Bone marrow (tissue), 2 donors: ENCODE measurements around the gene GOLGA6L10.
"Not testable (repeated sequence)": the region's sequence is repeated elsewhere in the genome, so short reads cannot be mapped to it uniquely, and the experiment has no call there.

ENCODE experiments used
- DNase-seq, 2 donors: peaks; one replicate each; lab custom pipeline; 2025; lab: John Stamatoyannopoulos, UW

The GOLGA6L10 gene

GRCh38 chr15:82318281-82318680 is 31.0 kb downstream of the GOLGA6L10 start:
- not testable (repeated sequence) for DNase-seq

- not testable (repeated sequence) for DNase-seq
These were observed 31.8 kb downstream of the GOLGA6L10 start for GRCh38 chr15:82317516-82317915.

GRCh38 chr15:82317091-82317489 is 32.2 kb downstream of the GOLGA6L10 start:
- no peak for DNase-seq

GRCh38 chr15:82316247-82317090 is 32.8 kb downstream of the GOLGA6L10 start:
- not testable (repeated sequence) for DNase-seq

- no peak for DNase-seq
These were observed 33.6 kb downstream of the GOLGA6L10 start for GRCh38 chr15:82315519-82316246.

GRCh38 chr15:82314769-82315518 is 34.3 kb downstream of the GOLGA6L10 start:
- DNase-seq, result no peak

GRCh38 chr15:82313951-82314768 is 35.1 kb downstream of the GOLGA6L10 start:
- DNase-seq, result not testable (repeated sequence)

GRCh38 chr15:82313446-82313845 is 35.8 kb downstream of the GOLGA6L10 start:
- no peak for DNase-seq

GRCh38 chr15:82312586-82313349 is 36.5 kb downstream of the GOLGA6L10 start:
- DNase-seq, result no peak

GRCh38 chr15:82311321-82311720 is 38.0 kb downstream of the GOLGA6L10 start:
- not testable (repeated sequence) for DNase-seq

- DNase-seq, result no peak
These were observed 39.5 kb downstream of the GOLGA6L10 start for GRCh38 chr15:82309802-82310201.

- DNase-seq, result no peak
These were observed 41.6 kb downstream of the GOLGA6L10 start for GRCh38 chr15:82307714-82308081.

- no peak for DNase-seq
These were observed 42.2 kb downstream of the GOLGA6L10 start for GRCh38 chr15:82306791-82307713.

GRCh38 chr15:82305621-82306048 is 43.6 kb downstream of the GOLGA6L10 start:
- DNase-seq, result no peak

GRCh38 chr15:82304778-82305090 is 44.5 kb downstream of the GOLGA6L10 start:
- DNase-seq, result no peak

- no peak for DNase-seq
These were observed 45.1 kb downstream of the GOLGA6L10 start for GRCh38 chr15:82303956-82304777.

GRCh38 chr15:82301296-82302016 is 47.8 kb downstream of the GOLGA6L10 start:
- DNase-seq, result no peak

GRCh38 chr15:82300883-82301282 is 48.4 kb downstream of the GOLGA6L10 start:
- DNase-seq, result no peak
